HL-60 (cell line): ENCODE results near the gene ARHGAP26.

Source experiments
- DNase-seq, 2 experiments: peaks; one replicate each; pipeline ENCODE4 v3.0.0-alpha.2; 2010 to 2020; ENCODE audit warnings: low read depth in 1 of 2, low spot score in 1 of 2
- H3K27ac ChIP-seq: fragments of 250-450 bp; sonication (Bioruptor Pico); replicated peaks from 2 replicates; pipeline ENCODE4 v1.5.1; 2020; ENCODE audit warnings: mild to moderate bottlenecking, moderate library complexity
- H3K27me3 ChIP-seq: fragments of 250-450 bp; sonication (Bioruptor Pico); 2 replicates; pipeline ENCODE4 v1.5.1; 2021; ENCODE audit warnings: mild to moderate bottlenecking, moderate library complexity; ENCODE audit not compliant: insufficient read depth, poor library complexity, severe bottlenecking
- H3K4me3 ChIP-seq: replicated peaks from 2 replicates; pipeline ENCODE4 v1.5.1; 2011; ENCODE audit warnings: mild to moderate bottlenecking, control low read depth, low read length; ENCODE audit not compliant: insufficient read depth
- CTCF ChIP-seq: IDR thresholded peaks from one replicate; pipeline ENCODE4 v1.5.1; 2011; ENCODE audit warnings: low read length, control low read depth, inconsistent platforms; ENCODE audit not compliant: insufficient read depth
- GABPA ChIP-seq: IDR thresholded peaks from 2 replicates; pipeline ENCODE4 v1.6.1; 2012; ENCODE audit warnings: low read depth
- POLR2AphosphoS5 ChIP-seq: IDR thresholded peaks from 2 replicates; pipeline ENCODE4 v1.6.1; 2012; ENCODE audit warnings: low read depth
- REST ChIP-seq: IDR thresholded peaks from 2 replicates; pipeline ENCODE4 v1.6.1; 2012; ENCODE audit warnings: low read depth; ENCODE audit not compliant: insufficient replicate concordance
- SPI1 ChIP-seq: IDR thresholded peaks from 2 replicates; pipeline ENCODE4 v1.6.1; 2012; ENCODE audit warnings: low read depth, mild to moderate bottlenecking, borderline replicate concordance

The ARHGAP26 gene

GRCh38 chr5:143102411-143102810 is 332.2 kb downstream of the ARHGAP26 start:
- TF ChIP-seq SPI1 (no peak), REST (no peak), POLR2AphosphoS5 (no peak), GABPA (no peak), CTCF (no peak)
- Histone ChIP-seq H3K27me3 (no peaks in the 10 kb centered on the region), H3K4me3 (no peak overlapping the region), H3K27ac (no peak overlapping the region)
- no peak for DNase-seq

DNA sequence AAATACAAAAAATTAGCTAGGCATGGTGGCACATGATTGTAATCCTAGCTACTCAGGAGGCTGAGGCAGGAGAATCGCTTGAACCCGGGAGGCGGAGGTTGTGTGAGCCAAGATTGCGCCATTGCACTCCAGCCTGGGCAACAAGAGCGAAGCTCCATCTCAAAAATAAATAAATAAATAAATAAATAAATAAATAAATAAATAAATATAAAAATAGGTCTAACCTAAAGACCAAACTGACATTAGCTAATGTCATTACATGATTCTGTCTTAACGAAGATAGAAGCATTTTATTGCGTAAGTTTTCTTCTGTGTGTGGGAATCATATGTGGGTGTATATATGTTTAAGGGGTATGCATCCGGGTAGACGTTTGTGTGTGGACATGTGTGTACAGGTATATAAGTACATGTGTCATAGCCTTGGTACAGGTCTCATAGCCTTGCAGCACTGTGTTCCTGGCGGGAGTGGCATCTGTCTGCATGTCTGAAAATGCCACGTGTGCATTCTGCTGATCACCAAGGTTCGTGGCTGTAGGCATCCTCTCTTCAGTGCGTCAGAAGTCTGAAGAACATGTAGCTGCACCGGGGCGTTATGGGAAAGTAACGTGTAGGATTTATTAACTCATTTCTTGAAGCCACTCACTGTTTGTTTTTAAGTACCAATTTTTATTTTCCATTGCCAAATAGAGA is 335.2 kb downstream of the ARHGAP26 start:
- H3K27me3 ChIP-seq = no peaks in the 10 kb centered on the region
- no peak overlapping the region for H3K27ac ChIP-seq
- no peak overlapping the region for H3K4me3 ChIP-seq
- DNase-seq = no peak
- TF ChIP-seq CTCF = no peak
- no peak for TF ChIP-seq POLR2AphosphoS5
- no peak for TF ChIP-seq SPI1
- TF ChIP-seq REST = no peak
- no peak for TF ChIP-seq GABPA

DNA sequence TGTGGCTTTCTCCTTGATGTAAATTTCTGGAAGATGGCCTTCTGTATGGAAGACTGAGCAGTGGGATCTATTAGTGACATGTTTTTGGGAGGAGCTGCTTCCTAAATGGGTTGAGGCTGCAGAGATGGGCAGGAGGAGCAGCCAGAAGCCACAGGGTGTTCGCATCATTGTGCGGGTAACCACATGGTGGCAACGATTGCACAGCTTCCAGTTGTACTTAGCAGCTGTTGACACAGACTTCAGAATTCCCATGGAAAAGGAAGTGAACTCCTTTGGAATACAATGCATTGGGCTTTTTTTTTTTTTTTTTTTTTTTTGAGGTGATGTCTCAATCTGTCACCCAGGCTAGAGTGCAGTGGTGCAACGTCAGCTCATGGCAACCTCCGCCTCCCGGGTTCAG is 336.0 kb downstream of the ARHGAP26 start:
- H3K27ac ChIP-seq = no peak overlapping the region
- no peak overlapping the region for H3K4me3 ChIP-seq
- DNase-seq = peak in 1 of 2 experiments; percentile 17
- H3K27me3 ChIP-seq = no peaks in the 10 kb centered on the region
- TF ChIP-seq POLR2AphosphoS5 = no peak
- no peak for TF ChIP-seq SPI1
- TF ChIP-seq REST = no peak
- no peak for TF ChIP-seq CTCF
- TF ChIP-seq GABPA = no peak
